Renal pelvis (tissue), 4 donors: Measurements from ENCODE around the gene SIPA1. TPM values are rescaled to one million over a fixed set of nuclear protein-coding genes. Genes with fewer than 3 reads are reported as not detected.

Source experiments
- DNase-seq: peaks from one replicate; pipeline ENCODE4 v3.0.0-alpha.2; 2013
- polyA plus RNA-seq, 3 donors: library from polyadenylated mRNA; unstranded; fragments of 120-200 nt; gene quantifications; one replicate each; pipeline ENCODE4 v1.2.1, GENCODE V29; 2013; ENCODE audit not compliant: insufficient read length in 3 of 3

The SIPA1 gene
- polyA plus RNA-seq, 3 donors, result 24.1 to 34.5 (median 34.3) TPM

DNA sequence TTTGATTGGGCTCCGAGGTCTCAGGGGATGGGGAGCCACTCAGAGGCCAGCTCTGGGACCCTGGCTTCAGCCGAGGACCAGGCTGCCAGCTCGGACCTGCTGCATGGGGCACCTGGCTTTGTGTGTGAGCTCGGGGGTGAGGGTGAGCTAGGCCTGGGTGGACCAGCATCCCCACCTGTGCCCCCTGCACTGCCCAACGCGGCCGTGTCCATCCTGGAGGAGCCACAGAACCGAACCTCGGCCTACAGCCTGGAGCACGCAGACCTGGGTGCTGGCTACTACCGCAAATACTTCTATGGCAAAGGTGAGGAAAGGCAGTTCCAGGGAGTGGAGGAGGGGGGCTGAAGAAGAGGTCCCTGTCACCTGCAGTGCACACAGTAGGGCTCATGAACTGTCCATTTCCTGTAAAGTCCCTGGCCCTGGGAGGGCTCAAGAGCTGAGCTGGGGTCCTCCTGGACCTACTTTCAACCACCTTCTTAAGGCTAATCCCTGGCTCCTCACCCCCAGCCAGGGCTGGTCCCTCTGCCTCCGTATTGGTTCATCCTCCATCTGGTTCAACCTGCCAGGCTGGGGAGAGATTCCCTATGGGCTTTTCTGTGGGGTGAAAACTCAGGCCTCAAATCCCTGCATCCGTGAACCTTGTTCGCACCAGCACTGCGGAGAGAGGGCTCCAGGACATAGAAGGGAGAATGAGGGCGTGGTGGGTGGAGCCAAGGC, 3.6 kb downstream of the SIPA1 start:
- DNase-seq, result no peak

DNA sequence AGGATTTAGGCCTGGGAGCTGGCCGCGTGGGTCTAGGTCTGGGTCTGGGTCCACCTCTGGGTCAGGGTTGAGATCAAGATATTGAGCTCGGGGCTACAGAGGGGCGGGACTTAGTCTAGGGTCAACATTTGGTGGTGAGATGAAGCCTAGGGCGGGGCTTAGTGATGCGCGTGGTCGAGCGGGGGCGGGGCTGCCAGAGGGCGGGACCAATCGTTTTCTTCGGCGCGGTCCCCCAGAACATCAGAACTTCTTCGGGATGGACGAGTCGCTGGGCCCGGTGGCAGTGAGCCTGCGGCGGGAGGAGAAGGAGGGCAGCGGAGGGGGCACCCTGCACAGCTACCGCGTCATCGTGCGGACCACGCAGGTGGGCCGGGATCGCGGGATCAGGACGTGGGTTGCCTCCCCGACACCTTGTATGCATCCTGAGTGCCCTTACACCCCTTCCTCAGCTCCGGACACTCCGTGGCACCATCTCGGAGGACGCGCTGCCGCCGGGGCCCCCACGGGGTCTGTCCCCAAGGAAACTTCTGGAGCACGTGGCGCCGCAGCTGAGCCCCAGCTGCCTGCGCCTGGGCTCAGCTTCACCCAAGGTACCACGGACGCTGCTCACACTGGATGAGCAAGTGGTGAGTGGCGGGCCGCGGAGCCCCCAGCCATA, 4.2 kb downstream of the SIPA1 start:
- no peak for DNase-seq

DNA sequence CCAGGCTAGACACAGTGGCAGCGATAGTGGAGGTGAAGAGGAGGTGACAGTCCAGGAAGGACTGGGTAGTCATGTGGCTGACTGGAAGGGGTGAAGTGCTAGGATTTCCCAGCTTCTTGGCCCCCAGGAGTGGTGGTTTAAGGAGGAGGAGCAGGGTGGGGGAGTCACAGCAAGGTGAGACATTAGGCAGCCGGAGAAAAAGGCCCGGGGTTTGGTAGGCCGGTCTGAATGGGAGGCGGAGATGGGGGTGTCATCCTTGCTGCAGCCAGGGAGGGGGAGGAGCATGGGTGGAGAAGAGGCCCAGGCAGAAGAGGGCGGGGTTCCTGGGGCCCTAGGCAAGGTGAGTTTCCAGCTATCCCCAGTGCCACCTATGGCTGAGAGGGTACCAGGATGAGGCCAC, 6.1 kb downstream of the SIPA1 start:
- no peak for DNase-seq

DNA sequence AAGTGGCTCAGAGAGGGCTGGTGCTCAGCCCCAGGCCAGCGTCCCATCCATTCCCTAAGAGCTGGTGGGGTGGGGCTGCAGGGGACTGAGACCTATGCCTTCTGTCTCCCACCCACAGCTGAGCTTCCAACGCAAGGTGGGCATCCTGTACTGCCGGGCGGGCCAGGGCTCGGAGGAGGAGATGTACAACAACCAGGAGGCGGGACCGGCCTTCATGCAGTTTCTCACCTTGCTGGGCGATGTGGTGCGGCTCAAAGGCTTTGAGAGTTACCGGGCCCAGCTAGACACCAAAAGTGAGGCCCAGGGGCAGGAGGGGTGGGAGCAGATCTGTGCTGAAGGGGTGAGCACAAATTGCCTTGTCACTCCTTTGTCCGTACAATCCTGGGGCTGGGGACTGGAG, 6.9 kb downstream of the SIPA1 start:
- DNase-seq, result no peak

DNA sequence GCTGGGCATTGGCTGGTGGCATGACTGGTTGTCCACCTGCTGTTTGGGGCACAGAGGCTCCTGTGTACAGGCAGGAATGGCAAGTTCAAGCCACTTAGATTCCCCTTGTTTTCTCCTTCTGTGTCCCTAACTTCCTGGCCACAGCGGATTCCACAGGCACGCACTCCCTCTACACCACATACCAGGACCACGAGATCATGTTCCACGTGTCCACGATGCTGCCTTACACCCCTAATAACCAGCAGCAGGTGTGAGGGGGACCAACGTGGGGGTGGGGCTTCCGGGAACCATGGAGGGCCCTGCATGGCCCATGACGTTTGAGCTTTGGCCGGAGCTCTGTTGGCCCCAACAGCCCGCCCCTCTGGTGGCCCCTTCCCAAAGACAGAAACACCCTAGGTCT, 7.8 kb downstream of the SIPA1 start:
- DNase-seq, result no peak

DNA sequence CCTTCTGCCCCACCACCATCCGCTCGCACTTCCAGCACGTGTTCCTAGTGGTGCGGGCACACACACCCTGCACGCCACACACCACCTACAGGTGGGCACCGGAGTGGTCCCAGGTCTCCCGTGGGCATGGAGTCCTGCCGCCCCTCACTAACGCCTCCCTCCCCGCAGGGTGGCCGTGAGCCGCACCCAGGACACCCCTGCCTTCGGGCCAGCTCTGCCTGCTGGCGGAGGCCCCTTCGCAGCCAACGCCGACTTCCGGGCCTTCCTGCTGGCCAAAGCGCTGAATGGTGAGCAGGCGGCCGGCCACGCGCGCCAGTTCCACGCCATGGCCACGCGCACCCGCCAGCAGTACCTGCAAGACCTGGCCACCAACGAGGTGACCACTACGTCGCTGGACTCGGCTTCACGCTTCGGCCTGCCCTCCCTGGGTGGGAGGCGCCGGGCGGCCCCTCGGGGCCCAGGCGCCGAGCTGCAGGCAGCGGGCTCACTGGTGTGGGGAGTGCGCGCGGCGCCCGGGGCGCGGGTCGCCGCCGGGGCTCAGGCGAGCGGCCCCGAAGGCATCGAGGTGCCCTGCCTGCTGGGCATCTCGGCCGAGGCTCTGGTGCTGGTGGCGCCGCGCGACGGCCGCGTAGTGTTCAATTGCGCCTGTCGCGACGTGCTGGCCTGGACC, 8.5 kb downstream of the SIPA1 start:
- DNase-seq, result no peak

DNA sequence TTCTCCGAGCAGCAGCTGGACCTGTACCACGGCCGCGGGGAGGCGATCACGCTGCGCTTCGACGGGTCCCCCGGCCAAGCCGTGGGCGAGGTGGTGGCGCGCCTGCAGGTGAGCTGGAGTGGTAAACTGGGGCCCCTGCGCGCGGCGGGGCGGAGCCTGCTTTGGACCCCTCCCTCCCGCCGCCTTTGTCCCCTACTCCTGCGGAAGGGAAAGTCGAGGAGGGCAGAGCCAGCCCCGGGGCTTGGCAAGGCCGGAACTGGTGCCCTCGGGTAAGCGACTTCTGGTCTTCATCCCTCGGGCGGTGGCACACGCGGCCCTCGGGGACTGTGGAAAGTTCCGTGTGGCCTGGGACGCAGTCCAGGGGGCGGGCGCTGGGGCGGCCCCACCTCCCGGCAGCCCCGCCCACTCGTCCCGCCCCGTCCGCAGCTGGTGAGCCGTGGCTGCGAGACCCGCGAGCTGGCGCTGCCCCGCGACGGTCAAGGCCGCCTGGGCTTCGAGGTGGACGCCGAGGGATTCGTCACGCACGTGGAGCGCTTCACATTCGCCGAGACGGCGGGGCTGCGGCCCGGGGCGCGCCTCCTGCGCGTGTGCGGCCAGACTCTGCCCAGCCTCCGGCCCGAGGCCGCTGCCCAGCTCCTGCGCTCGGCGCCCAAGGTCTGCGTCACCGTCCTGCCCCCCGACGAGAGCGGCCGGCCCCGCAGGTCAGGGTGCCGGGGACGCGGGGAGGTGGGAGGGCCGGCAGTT, 9.2 kb downstream of the SIPA1 start:
- no peak for DNase-seq

DNA sequence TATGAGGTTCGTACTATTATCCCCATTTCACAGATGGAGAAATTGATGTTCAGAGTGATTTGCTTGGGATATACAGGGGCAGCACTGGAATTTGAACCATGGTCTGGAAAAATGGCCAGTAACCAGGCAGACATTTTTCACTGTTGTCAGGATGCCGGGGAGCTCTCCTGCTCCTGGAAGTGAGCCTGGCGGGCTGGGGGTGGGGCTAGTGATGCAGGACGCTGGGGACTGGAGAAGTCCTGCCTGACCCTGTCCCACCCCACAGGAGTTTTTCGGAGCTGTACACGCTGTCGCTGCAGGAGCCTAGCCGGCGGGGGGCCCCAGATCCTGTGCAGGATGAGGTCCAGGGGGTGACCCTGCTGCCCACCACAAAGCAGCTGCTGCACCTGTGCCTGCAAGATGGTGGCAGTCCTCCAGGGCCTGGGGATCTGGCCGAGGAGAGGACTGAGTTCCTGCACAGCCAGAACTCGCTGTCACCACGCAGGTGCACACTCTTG, 11.1 kb downstream of the SIPA1 start:
- DNase-seq, result no peak

DNA sequence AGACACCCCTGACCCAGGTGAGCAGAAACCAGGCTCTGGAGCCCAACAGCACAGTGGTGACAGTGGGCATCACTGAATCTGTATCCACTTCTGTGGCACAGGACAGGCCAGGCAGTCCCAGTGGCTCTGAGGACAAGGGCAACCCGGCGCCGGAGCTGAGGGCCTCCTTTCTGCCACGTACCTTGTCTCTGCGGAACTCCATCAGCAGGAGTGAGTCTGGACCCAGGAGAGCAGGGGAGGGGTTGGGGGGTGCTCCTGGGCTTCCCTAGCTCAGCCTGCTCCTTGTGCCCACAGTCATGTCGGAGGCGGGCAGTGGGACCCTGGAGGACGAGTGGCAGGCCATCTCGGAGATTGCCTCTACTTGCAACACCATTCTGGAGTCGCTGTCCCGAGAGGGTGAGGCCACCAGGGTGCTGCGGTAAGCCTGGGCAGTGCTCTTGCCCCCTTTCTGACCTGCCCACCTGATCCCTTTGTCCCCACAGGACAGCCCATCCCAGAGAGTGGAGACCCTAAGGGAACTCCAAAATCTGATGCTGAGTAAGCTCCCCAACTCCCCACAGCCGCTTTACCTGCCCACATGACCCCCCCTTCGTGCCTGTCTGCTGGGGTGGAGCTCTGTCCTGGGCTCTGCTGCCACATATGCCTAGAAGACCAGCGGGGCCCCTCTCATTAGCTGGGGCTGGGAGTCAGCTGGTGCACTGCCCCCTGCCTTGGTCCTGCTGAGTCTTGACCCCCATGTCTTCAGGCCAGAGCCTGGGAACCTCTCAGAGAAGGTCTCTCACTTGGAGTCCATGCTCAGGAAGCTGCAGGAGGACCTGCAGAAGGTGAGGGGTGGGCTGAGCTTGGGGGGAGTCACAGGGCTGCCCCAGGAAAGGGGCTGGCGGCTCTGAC, 12.0 kb downstream of the SIPA1 start:
- DNase-seq, result no peak

DNA sequence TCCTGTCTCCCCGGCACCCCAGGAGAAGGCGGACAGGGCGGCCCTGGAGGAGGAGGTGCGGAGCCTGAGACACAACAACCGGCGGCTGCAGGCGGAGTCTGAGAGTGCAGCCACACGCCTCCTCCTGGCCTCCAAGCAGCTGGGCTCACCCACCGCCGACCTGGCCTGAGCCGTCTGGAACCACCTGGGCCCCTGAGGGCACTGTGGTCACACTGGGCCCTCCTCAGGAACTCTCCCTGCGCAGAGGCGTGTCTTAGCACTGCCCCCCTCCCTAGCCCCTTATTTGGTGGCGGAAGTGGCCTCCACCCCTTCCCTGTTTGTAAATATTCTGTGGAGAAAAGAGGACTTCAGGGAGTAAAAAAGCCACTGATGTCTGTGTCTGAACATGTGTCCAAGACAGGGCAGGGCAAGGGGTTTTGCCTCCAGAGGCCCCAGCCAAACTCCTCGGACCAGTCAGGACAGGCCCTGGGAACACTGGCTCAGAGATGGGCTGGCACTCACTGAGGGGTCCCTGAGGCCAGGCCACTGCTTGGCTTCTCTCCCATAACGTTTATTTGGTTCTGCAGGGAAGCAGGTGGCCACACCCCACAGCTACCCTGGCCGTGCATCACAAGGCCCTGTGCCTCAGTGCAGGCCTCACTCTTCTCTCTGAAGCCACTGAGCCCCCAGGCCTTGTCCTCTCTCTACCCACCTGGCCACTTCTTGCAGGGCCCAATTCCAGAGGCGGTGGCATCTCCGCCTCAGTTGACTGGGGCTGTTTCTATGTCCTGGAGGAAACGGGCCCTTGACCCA, 12.8 kb downstream of the SIPA1 start:
- no peak for DNase-seq

DNA sequence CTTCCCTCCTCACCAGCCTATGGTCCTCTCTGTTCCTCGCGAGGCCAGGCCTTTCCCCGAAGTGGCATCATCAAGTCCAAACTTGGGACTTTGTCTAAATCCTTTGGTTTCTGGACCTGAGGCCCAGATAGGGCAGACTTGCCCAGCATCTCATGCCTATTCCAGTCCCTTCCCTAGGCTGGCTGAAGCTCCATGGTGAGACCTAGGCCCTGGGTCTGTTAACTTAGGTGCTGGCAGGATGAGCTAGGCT, 13.4 kb downstream of the SIPA1 start:
- no peak for DNase-seq

DNA sequence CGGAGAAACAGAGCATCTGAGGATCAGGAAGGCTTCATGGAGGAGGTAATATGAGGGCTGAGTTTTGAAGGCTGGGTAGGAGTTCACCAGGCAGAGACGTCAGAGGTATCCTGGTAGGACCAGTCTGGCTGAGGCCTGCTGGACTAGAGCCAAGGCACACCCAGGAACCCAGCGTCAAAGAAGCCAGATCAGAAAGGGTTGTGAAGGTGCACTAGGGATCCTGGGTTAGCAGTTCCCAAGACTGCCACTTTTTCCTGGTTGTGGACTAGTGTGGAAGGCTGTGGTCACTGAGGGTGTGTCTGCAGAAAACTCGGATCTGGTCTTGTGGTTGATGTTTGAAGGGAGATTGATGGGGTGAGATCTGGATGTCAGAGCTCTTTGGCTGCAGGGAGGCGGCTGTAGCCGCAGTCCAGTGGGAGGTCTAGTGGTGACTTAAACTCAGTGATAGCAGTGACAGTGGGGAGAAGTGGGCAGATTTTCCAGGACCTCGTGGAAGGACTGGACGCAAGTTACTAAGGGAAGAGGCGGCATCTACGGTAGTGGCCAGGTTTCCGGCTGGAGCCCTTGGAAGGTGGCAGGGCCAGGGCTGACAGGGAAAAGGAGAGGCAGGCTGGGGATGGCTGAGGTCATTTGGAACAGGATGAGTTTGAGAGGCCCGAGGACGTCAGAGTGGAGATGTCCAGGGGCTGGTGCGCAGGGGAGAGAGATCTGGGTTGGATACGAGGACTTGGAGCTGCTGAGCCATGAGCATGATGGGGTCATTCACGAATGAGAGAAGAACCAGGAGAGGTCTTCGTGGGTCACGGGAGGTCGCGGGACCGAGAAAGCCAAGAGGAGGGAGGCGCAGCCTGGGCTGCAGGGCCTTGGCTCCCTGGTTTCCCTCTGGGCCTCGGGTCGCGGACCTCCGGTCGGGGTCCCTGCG, 13.9 kb downstream of the SIPA1 start:
- no peak for DNase-seq

DNA sequence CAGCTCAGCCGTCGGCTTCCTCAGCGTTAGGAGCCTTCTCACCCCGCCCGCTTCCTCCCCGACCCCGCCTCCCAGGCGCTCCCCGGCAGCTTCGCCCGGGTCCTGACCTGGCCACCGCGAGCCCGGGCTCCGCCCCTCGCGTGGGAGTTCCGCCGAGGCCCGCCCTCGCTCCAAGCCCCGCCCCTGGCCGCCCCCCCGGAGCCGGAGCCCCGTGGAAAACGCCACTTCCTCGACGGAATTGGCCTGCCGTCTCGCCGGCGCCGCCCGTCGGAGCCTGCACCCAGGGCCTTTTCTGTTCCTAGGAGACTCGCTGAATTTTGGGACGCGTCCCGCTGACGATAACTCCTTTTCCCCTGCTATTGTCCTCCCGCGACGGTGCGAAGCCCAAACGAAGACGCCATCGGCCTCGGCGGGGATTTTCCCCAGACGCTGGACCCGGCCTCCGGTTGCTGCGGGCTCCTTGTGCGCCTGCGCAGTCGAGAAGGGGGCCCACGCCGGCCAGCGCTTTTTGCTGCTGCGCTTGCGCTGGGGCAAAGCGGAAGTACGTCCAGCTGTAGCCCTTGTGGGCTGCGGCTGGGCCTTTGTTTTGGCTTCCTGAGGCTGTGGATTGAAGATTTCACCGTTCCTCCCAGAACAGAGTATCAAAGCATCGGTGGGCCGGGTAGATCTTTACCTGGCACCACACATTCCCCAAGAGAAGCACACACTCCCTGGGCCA, 14.8 kb downstream of the SIPA1 start:
- peak; percentile 93 for DNase-seq

DNA sequence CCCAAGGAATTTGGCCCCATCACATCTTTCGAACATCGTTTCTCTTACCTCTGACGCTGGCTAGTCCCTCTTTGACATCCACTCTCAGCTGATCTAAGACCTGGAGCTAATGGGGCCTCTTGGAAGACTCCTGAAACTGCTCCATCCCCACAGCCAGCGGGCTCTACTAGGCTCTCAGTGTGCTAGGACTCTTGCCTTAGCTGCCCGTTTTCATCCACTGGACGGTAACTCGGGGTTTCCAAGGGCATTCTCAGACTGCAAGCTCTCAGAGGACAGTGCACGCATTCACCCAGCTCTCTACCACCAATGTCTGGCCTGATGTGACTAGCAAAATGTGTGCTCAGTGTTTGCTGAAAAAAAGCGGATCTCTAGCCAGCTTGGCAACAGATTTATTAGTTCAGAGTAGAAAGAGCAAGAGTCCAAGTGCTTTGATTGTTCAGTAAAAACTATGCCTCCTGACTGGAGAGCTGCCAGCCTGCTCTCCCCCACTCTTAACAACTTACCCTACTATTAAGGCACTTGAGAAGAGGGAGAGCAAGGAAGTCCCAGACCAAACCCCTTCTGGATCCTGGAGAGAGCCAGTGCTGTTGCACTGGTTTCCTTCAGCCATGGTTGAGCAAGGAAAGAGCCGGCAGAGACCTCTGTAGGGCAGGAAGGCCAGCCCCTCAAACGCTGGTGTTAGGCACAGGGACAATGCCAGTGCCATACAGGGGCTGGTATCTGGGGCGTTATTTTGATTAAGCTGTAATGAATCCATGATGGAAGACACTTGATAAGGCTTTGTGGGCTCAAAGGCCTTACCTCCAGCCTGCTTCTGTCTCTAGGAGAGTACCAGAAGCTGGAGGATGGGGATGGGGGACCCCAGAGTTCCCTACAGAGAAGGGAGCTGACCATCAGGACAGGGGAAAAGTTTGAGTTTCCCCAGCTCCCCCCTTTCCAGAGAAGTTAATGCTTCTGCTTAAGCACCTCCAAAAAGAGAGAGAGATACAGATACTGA, 15.6 kb downstream of the SIPA1 start:
- DNase-seq, result no peak

DNA sequence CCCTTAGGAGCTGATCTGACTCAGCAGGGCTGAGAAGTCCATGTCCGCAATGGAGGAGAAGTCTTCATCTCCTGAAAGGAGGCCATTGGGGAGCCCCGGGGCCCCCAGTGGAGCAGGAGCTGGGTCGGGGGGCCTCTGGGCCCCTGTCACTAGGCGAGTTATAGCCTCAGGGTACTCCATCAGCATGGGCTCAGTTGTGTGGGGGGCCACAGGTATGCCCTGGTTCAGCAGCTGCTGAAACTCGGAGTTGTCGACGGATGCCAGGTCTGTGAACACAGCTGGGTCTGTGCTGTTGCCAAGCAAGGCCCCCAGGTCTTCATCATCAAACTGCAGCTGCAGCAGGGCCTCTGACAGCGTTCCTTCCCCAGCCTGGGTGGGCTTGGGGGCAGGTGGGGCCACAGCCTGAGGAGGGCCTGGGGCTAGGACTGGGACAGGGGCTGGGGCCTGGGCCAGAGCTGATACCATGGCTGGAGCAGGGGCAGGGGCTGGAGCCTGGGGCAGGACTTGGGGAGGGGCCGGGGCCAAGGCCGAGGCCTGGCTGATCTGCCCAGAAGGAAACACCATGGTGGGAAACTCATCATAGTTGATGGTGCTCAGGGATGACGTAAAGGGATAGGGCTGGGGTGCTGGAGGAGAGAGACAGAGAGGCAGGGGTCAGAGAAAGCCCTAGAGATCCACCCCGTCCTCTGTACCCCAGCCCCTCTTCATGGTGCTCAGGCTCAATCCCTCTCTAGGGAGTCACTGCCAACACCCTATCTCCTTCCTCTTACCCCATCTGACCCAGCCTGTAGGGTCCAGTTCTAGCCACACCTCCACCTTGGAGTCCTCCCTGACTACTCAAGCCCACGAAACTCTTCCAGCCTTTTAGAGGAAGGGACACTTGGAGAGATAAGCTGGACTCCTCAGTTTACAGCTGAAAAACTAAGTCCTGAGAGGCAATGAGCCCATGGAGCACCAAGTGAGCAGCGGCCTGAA, 16.8 kb downstream of the SIPA1 start:
- no peak for DNase-seq

DNA sequence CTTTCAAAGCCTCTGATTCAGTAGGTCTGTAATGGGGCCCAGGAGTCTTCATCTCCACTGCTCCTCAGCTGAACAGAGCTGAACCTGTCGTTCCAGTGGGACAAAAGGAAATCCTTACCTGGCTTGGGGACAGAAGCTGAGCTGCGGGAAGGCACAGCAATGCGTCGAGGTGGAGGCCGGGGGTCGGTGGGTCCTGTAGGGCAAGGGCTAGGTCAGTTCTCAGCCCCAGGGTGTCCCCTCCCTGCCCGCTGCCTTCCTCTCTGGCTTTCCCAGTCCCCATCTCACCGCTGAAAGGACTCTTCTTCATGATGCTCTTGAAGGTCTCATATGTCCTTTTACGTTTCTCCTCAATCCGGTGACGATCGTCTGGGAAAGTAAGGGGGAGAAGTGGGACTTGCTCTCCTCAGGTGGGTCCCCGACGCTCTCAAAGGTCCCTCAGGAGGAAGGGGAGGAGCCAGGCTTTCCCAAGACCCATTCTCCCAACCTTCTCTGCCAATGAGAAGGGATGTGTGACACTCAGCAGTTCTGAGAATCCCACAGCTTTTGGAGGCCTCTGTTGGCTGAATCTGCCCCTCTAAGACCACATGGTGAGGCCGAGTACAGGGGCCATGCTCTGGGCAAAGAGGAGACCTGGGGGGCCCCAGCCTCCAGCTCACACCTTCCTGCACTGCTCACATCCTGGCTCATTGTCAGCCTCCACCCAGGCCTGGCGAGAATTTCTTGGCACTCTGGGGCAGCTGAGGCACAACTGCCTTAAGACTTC, 17.9 kb downstream of the SIPA1 start:
- DNase-seq, result no peak
